HL-60 (cell line): Measurements from ENCODE around the gene SEPTIN2.
"Not testable (repeated sequence)": the region's sequence is repeated elsewhere in the genome, so short reads cannot be mapped to it uniquely, and the experiment has no call there.

Source experiments
- DNase-seq, 2 experiments: peaks; one replicate each; pipeline ENCODE4 v3.0.0-alpha.2; 2010 to 2020; ENCODE audit warnings: low read depth in 1 of 2, low spot score in 1 of 2
- H3K27ac ChIP-seq: fragments of 250-450 bp; sonication (Bioruptor Pico); replicated peaks from 2 replicates; pipeline ENCODE4 v1.5.1; 2020; ENCODE audit warnings: mild to moderate bottlenecking, moderate library complexity
- H3K27me3 ChIP-seq: fragments of 250-450 bp; sonication (Bioruptor Pico); 2 replicates; pipeline ENCODE4 v1.5.1; 2021; ENCODE audit warnings: mild to moderate bottlenecking, moderate library complexity; ENCODE audit not compliant: insufficient read depth, poor library complexity, severe bottlenecking
- H3K4me3 ChIP-seq: replicated peaks from 2 replicates; pipeline ENCODE4 v1.5.1; 2011; ENCODE audit warnings: mild to moderate bottlenecking, control low read depth, low read length; ENCODE audit not compliant: insufficient read depth
- CTCF ChIP-seq: IDR thresholded peaks from one replicate; pipeline ENCODE4 v1.5.1; 2011; ENCODE audit warnings: low read length, control low read depth, inconsistent platforms; ENCODE audit not compliant: insufficient read depth
- GABPA ChIP-seq: IDR thresholded peaks from 2 replicates; pipeline ENCODE4 v1.6.1; 2012; ENCODE audit warnings: low read depth
- POLR2AphosphoS5 ChIP-seq: IDR thresholded peaks from 2 replicates; pipeline ENCODE4 v1.6.1; 2012; ENCODE audit warnings: low read depth
- REST ChIP-seq: IDR thresholded peaks from 2 replicates; pipeline ENCODE4 v1.6.1; 2012; ENCODE audit warnings: low read depth; ENCODE audit not compliant: insufficient replicate concordance
- SPI1 ChIP-seq: IDR thresholded peaks from 2 replicates; pipeline ENCODE4 v1.6.1; 2012; ENCODE audit warnings: low read depth, mild to moderate bottlenecking, borderline replicate concordance

SEPTIN2 gene

GRCh38 chr2:241373446-241373845 is 57.7 kb downstream of the SEPTIN2 start:
- Histone ChIP-seq H3K27ac (no peak overlapping the region), H3K4me3 (no peak overlapping the region), H3K27me3 (no peaks in the 10 kb centered on the region)
- TF ChIP-seq POLR2AphosphoS5 (no peak), CTCF (no peak), REST (no peak), SPI1 (no peak), GABPA (no peak)
- DNase-seq, result no peak

GRCh38 chr2:241373906-241374305 is 58.2 kb downstream of the SEPTIN2 start:
- not testable (repeated sequence) for H3K27ac ChIP-seq, DNase-seq, H3K27me3 ChIP-seq, H3K4me3 ChIP-seq

GRCh38 chr2:241375300-241375699 is 59.6 kb downstream of the SEPTIN2 start:
- DNase-seq, result no peak
- Histone ChIP-seq H3K27me3 (no peaks in the 10 kb centered on the region), H3K4me3 (no peak overlapping the region), H3K27ac (no peak overlapping the region)
- no peak for TF ChIP-seq GABPA
- no peak for TF ChIP-seq SPI1
- no peak for TF ChIP-seq REST
- TF ChIP-seq POLR2AphosphoS5, result no peak
- TF ChIP-seq CTCF, result no peak

- Histone ChIP-seq H3K27ac (no peak overlapping the region), H3K4me3 (no peak overlapping the region), H3K27me3 (no peaks in the 10 kb centered on the region)
- no peak for DNase-seq
- no peak for TF ChIP-seq GABPA
- no peak for TF ChIP-seq SPI1
- TF ChIP-seq POLR2AphosphoS5, result no peak
- no peak for TF ChIP-seq REST
- TF ChIP-seq CTCF, result no peak
Observed at GRCh38 chr2:241376808-241377207, 61.1 kb downstream of the SEPTIN2 start.
